Common myeloid progenitor, CD34-positive (primary cell): ENCODE results near the gene AUTS2.
A peak's percentile ranks its signal among the peaks of the same experiment; 100 is the strongest.

Source experiments
- CTCF ChIA-PET: fragments of 350-600 bp; sonication (Branson Sonifier 250); formaldehyde crosslinking; loops from one replicate; lab custom pipeline; 2021; ENCODE audit warnings: antibody characterized with exemption; lab: Charles Lee
- POLR2A ChIA-PET: fragments of 350-600 bp; sonication (Branson Sonifier 250); formaldehyde crosslinking; loops from one replicate; lab custom pipeline; 2021; ENCODE audit warnings: antibody characterized with exemption; lab: Charles Lee
- DNase-seq, 3 donors: peaks; one replicate each; pipeline versions ENCODE4 v3.0.0 to v3.0.0-alpha.2; 2013
- H3K27ac ChIP-seq, 2 experiments: 1 replicate in 1 of 2; 2 replicates in 1 of 2; pipeline ENCODE4 v1.7.0; 2013; ENCODE audit warnings: inconsistent platforms in 2 of 2, low read length in 2 of 2, mild to moderate bottlenecking in 2 of 2, low read depth in 1 of 2, moderate library complexity in 1 of 2; ENCODE audit not compliant: severe bottlenecking in 2 of 2, insufficient read depth in 1 of 2, poor library complexity in 1 of 2
- H3K27me3 ChIP-seq, 5 experiments: replicated peaks in 2 of 5; 1 replicate in 3 of 5; 2 replicates in 2 of 5; pipeline versions ENCODE4 v1.6.1 to v1.7.0; 2013; ENCODE audit warnings: low read length in 4 of 5, mild to moderate bottlenecking in 2 of 5, moderate library complexity in 2 of 5, inconsistent platforms in 1 of 5; ENCODE audit not compliant: insufficient read depth in 5 of 5, control insufficient read depth in 4 of 5
- H3K36me3 ChIP-seq, 4 experiments: 1 replicate in 2 of 4; 2 replicates in 2 of 4; pipeline versions ENCODE4 v1.6.1 to v1.7.0; 2013; ENCODE audit warnings: low read length in 3 of 4, control low read depth in 1 of 4, mild to moderate bottlenecking in 1 of 4; ENCODE audit not compliant: control insufficient read depth in 4 of 4, insufficient read depth in 4 of 4
- H3K4me1 ChIP-seq, 4 experiments: 1 replicate in 3 of 4; 2 replicates in 1 of 4; pipeline versions ENCODE4 v1.6.1 to v1.7.1; 2013; ENCODE audit warnings: low read length in 3 of 4, mild to moderate bottlenecking in 3 of 4, control low read depth in 1 of 4, inconsistent platforms in 1 of 4, moderate library complexity in 1 of 4; ENCODE audit not compliant: control insufficient read depth in 4 of 4, insufficient read depth in 4 of 4; ENCODE audit errors: control extremely low read depth in 1 of 4
- H3K4me3 ChIP-seq, 7 experiments: 1 replicate in 4 of 7; 2 replicates in 3 of 7; pipeline versions ENCODE4 v1.5.1 to v1.7.0; 2013; ENCODE audit warnings: mild to moderate bottlenecking in 7 of 7, low read length in 6 of 7, moderate library complexity in 6 of 7, inconsistent platforms in 2 of 7, low read depth in 2 of 7, control low read depth in 1 of 7; ENCODE audit not compliant: insufficient read depth in 4 of 7, control insufficient read depth in 1 of 7; ENCODE audit errors: extremely low read depth in 1 of 7
- H3K9me3 ChIP-seq, 5 experiments: 1 replicate in 4 of 5; 2 replicates in 1 of 5; pipeline versions ENCODE4 v1.6.1 to v1.7.1; 2013; ENCODE audit warnings: low read length in 4 of 5, mild to moderate bottlenecking in 2 of 5, inconsistent platforms in 1 of 5, low read depth in 1 of 5, moderate library complexity in 1 of 5; ENCODE audit not compliant: control insufficient read depth in 4 of 5, insufficient read depth in 2 of 5; ENCODE audit errors: control extremely low read depth in 1 of 5
- WGBS: methylation state at CpG from one replicate; pipeline ENCODE4 v1.1.5; 2013; ENCODE audit not compliant: insufficient coverage; 5-methylcytosine and 5-hydroxymethylcytosine counted together

The AUTS2 gene

GRCh38 chr7:70456719-70457118 lies 858.4 kb downstream of the AUTS2 start:
- ChIA-PET CTCF (no interaction called here), POLR2A (no interaction called here)
- Histone ChIP-seq H3K27me3 (no peaks in the 10 kb centered on the region), H3K4me3 (no peak overlapping the region), H3K36me3 (no peaks in the 10 kb centered on the region), H3K9me3 (no peaks in the 10 kb centered on the region), H3K27ac (no peak overlapping the region), H3K4me1 (no peaks in the 10 kb centered on the region)
- peak in 2 of 3 donors; percentile 3 for DNase-seq
- WGBS = 96% methylated on average over 3 of the region's 4 CpGs

- no peak overlapping the region for H3K4me3 ChIP-seq
- no peaks in the 10 kb centered on the region for H3K36me3 ChIP-seq
- DNase-seq = no peak
- H3K9me3 ChIP-seq = no peaks in the 10 kb centered on the region
- H3K27ac ChIP-seq = no peak overlapping the region
- 100% methylated on average over 2 of the region's 3 CpGs for WGBS
- H3K27me3 ChIP-seq = no peaks in the 10 kb centered on the region
- ChIA-PET POLR2A (no interaction called here), CTCF (no interaction called here)
- H3K4me1 ChIP-seq = no peaks in the 10 kb centered on the region
Observed at GRCh38 chr7:70457482-70457881, 859.2 kb downstream of the AUTS2 start.

GRCh38 chr7:70457883-70458680 lies 859.8 kb downstream of the AUTS2 start:
- Histone ChIP-seq H3K4me1 (no peaks in the 10 kb centered on the region), H3K9me3 (no peaks in the 10 kb centered on the region), H3K4me3 (no peak overlapping the region), H3K27me3 (no peaks in the 10 kb centered on the region), H3K27ac (no peak overlapping the region), H3K36me3 (no peaks in the 10 kb centered on the region)
- DNase-seq = peak in 1 of 3 donors; percentile 2
- ChIA-PET CTCF (no interaction called here), POLR2A (no interaction called here)
- 82% methylated on average over 6 of the region's 8 CpGs for WGBS

- H3K9me3 ChIP-seq = no peaks in the 10 kb centered on the region
- H3K36me3 ChIP-seq = no peaks in the 10 kb centered on the region
- POLR2A ChIA-PET = no interaction called here
- no peak for DNase-seq
- no peaks in the 10 kb centered on the region for H3K4me1 ChIP-seq
- no peak overlapping the region for H3K27ac ChIP-seq
- no peaks in the 10 kb centered on the region for H3K27me3 ChIP-seq
- H3K4me3 ChIP-seq = no peak overlapping the region
- CTCF ChIA-PET = no interaction called here
- WGBS = 100% methylated on average over 7 of the region's 8 CpGs
Observed at GRCh38 chr7:70458745-70459144, 860.5 kb downstream of the AUTS2 start.

- no peak overlapping the region for H3K27ac ChIP-seq
- H3K9me3 ChIP-seq = no peaks in the 10 kb centered on the region
- CTCF ChIA-PET = no interaction called here
- no peak overlapping the region for H3K4me3 ChIP-seq
- WGBS = 100% methylated on average over 1 of the region's 1 CpG
- POLR2A ChIA-PET = no interaction called here
- no peaks in the 10 kb centered on the region for H3K36me3 ChIP-seq
- no peak for DNase-seq
- H3K27me3 ChIP-seq = no peaks in the 10 kb centered on the region
- no peaks in the 10 kb centered on the region for H3K4me1 ChIP-seq
Observed at GRCh38 chr7:70459546-70459945, 861.3 kb downstream of the AUTS2 start.

GRCh38 chr7:70460071-70460470 lies 861.8 kb downstream of the AUTS2 start:
- no peak for DNase-seq
- Histone ChIP-seq H3K36me3 (no peaks in the 10 kb centered on the region), H3K27ac (no peak overlapping the region), H3K4me1 (no peaks in the 10 kb centered on the region), H3K27me3 (no peaks in the 10 kb centered on the region), H3K9me3 (no peaks in the 10 kb centered on the region), H3K4me3 (no peak overlapping the region)
- WGBS = 100% methylated on average over 5 of the region's 10 CpGs
- ChIA-PET POLR2A (no interaction called here), CTCF (no interaction called here)

- ChIA-PET POLR2A (no interaction called here), CTCF (no interaction called here)
- H3K27me3 ChIP-seq = no peaks in the 10 kb centered on the region
- H3K36me3 ChIP-seq = no peaks in the 10 kb centered on the region
- DNase-seq = no peak
- H3K9me3 ChIP-seq = no peaks in the 10 kb centered on the region
- no peak overlapping the region for H3K4me3 ChIP-seq
- no peaks in the 10 kb centered on the region for H3K4me1 ChIP-seq
- no peak overlapping the region for H3K27ac ChIP-seq
- 100% methylated on average over 5 of the region's 6 CpGs for WGBS
Observed at GRCh38 chr7:70460562-70460961, 862.3 kb downstream of the AUTS2 start.
